GM12878 (cell line): ENCODE data around the gene ABCA9. TPM values are rescaled to one million over a fixed set of nuclear protein-coding genes. Genes with fewer than 3 reads are reported as not detected.
A peak's percentile ranks its signal among the peaks of the same experiment; 100 is the strongest.

Source experiments
- ATAC-seq: fragments of 200-7000 bp; cut with Tn5 transposase; 3 replicates; pipeline ENCODE4 v1.9.1; 2020; ENCODE audit warnings: mild to moderate bottlenecking, moderate library complexity
- Bru-seq: library from RNA; stranded (reverse); fragments of 400-500 nt; gene quantifications from one replicate; lab custom pipeline; 2021; lab: Mats Ljungman, UMichigan
- BruChase-seq, 2 experiments: library from RNA; stranded (reverse); fragments of 400-500 nt; gene quantifications; one replicate each; lab custom pipeline; 2021; lab: Mats Ljungman, UMichigan
- BruUV-seq: library from RNA; stranded (reverse); fragments of 400-500 nt; replicated peaks from 2 replicates; lab custom pipeline; 2021; lab: Mats Ljungman, UMichigan
- CTCF ChIA-PET: fragments of 300-600 bp; sonication (Branson Sonifier 250); formaldehyde crosslinking; extraction: SDS; loops from one replicate; lab custom pipeline; 2021; ENCODE audit warnings: inconsistent platforms; lab: Yijun Ruan, JAX
- POLR2A ChIA-PET: fragments of 350-600 bp; formaldehyde crosslinking; extraction: SDS; loops from one replicate; lab custom pipeline; 2021; ENCODE audit warnings: inconsistent platforms; lab: Charles Lee
- RAD21 ChIA-PET: fragments of 300-600 bp; sonication (Branson Sonifier 250); formaldehyde crosslinking; loops from one replicate; lab custom pipeline; 2023; ENCODE audit warnings: antibody characterized with exemption; ENCODE audit not compliant: unreplicated experiment; lab: Charles Lee
- SMC1A ChIA-PET: fragments of 300-600 bp; sonication (Branson Sonifier 250); formaldehyde crosslinking; loops from one replicate; lab custom pipeline; 2023; ENCODE audit not compliant: unreplicated experiment, uncharacterized antibody; lab: Charles Lee
- DNase-seq: peaks from one replicate; pipeline ENCODE4 v3.0.0-alpha.2; 2011; ENCODE audit warnings: low read depth, low spot score
- FAIRE-seq: peaks from 3 replicates; lab custom pipeline; 2011; peaks lifted over from hg19 to GRCh38; lab: Jason Lieb, UNC
- H2AFZ ChIP-seq: 2 replicates; pipeline ENCODE4 v1.6.0; 2011; ENCODE audit warnings: low read depth, low read length, control low read depth; ENCODE audit not compliant: control insufficient read depth
- H3K27ac ChIP-seq: 2 replicates; pipeline ENCODE4 v1.5.1; 2011; ENCODE audit warnings: control low read depth; ENCODE audit not compliant: control insufficient read depth, insufficient read depth
- H3K27me3 ChIP-seq, 2 experiments: replicated peaks in 1 of 2; 2 replicates each; pipeline versions ENCODE4 v1.6.0 to v1.6.1; 2011; ENCODE audit warnings: low read length in 1 of 2; ENCODE audit not compliant: control insufficient read depth in 2 of 2, insufficient read depth in 2 of 2
- H3K36me3 ChIP-seq, 2 experiments: 2 replicates each; pipeline ENCODE4 v1.5.1; 2011; ENCODE audit warnings: low read length in 1 of 2; ENCODE audit not compliant: control insufficient read depth in 2 of 2, insufficient read depth in 2 of 2
- H3K4me1 ChIP-seq: 2 replicates; pipeline ENCODE4 v1.6.1; 2011; ENCODE audit warnings: mild to moderate bottlenecking, low read length, moderate library complexity, mixed read lengths; ENCODE audit not compliant: control insufficient read depth, insufficient read depth
- H3K4me2 ChIP-seq: 2 replicates; pipeline ENCODE4 v1.6.0; 2011; ENCODE audit warnings: control low read depth; ENCODE audit not compliant: control insufficient read depth, insufficient read depth
- H3K4me3 ChIP-seq: fragments of 200-600 bp; sonication (generic); 2 replicates; pipeline ENCODE4 v1.5.1; 2016
- H3K79me2 ChIP-seq: 2 replicates; pipeline ENCODE4 v1.6.0; 2011; ENCODE audit warnings: low read length; ENCODE audit not compliant: control insufficient read depth, insufficient read depth
- H3K9ac ChIP-seq: 2 replicates; pipeline ENCODE4 v1.8.0; 2011; ENCODE audit warnings: low read length, control low read depth, mixed read lengths; ENCODE audit not compliant: control insufficient read depth, insufficient read depth
- H3K9me3 ChIP-seq: replicated peaks from 3 replicates; pipeline ENCODE4 v1.5.1; 2011; ENCODE audit warnings: mild to moderate bottlenecking, low read length; ENCODE audit not compliant: control insufficient read depth, insufficient read depth
- H4K20me1 ChIP-seq: 2 replicates; pipeline ENCODE4 v1.6.0; 2011; ENCODE audit not compliant: control insufficient read depth, insufficient read depth
- CBX3 ChIP-seq: fragments of 200-600 bp; sonication (generic); IDR thresholded peaks from 2 replicates; pipeline ENCODE4 v1.6.1; 2016; ENCODE audit warnings: low read depth, borderline replicate concordance
- MXI1 ChIP-seq: fragments of 150-350 bp; IDR thresholded peaks from 2 replicates; pipeline ENCODE4 v1.6.1; 2011; ENCODE audit warnings: low read depth, mild to moderate bottlenecking, inconsistent platforms, low read length, improper control_type of control experiment
- NFXL1 ChIP-seq: fragments of 450-650 bp; IDR thresholded peaks from 2 replicates; pipeline ENCODE4 v1.6.1; 2017; ENCODE audit warnings: antibody characterized with exemption, mild to moderate bottlenecking, borderline replicate concordance
- NRF1 ChIP-seq: conservative IDR thresholded peaks from 2 replicates; pipeline ENCODE4 v1.6.1; 2011; ENCODE audit warnings: mild to moderate bottlenecking, low read depth, low read length, improper control_type of control experiment
- SMAD5 ChIP-seq: IDR thresholded peaks from 2 replicates; pipeline ENCODE4 v1.6.1; 2016; ENCODE audit warnings: antibody characterized with exemption, low read depth
- SMARCA5 ChIP-seq: fragments of 450-650 bp; IDR thresholded peaks from 2 replicates; pipeline ENCODE4 v1.6.1; 2017; ENCODE audit warnings: mild to moderate bottlenecking
- SUZ12 ChIP-seq: fragments of 200-600 bp; sonication (generic); IDR thresholded peaks from one replicate; pipeline ENCODE4 v1.6.1; 2018; ENCODE audit warnings: antibody characterized with exemption, mild to moderate bottlenecking; ENCODE audit not compliant: unreplicated experiment
- ZSCAN29 ChIP-seq: fragments of 450-650 bp; IDR thresholded peaks from 2 replicates; pipeline ENCODE4 v1.6.1; 2017; ENCODE audit warnings: mild to moderate bottlenecking, moderate library complexity
- WGBS: methylation state at CpG from one replicate; pipeline ENCODE4 v1.1.6; 2016; ENCODE audit warnings: low lambda C conversion rate; ENCODE audit not compliant: insufficient replicate concordance, insufficient coverage; ENCODE audit errors: missing lambda C conversion rate; 5-methylcytosine and 5-hydroxymethylcytosine counted together
- in situ Hi-C: fragments of 300-500 bp; cut with MboI; formaldehyde crosslinking; loops from 9 replicates; pipeline ENCODE4 v1.14.3; 2018; ENCODE audit warnings: mixed read lengths
- intact Hi-C: fragments of 100-400 bp; cut with micrococcal nuclease; formaldehyde crosslinking; loops from one replicate; pipeline ENCODE4 v1.14.2; 2022; ENCODE audit not compliant: unreplicated experiment
- long read RNA-seq, 2 experiments: library from polyadenylated mRNA; unstranded; transcript quantifications; one replicate each; pipeline ENCODE4 v2.0.0, GENCODE V29; 2019 to 2020
- polyA minus RNA-seq, 3 experiments: library from RNA; depleted of rRNA, polyadenylated mRNA; stranded (reverse); fragments of >200 nt; gene quantifications; 2 replicates each; pipeline ENCODE4 v1.2.3, GENCODE V29; 2011
- polyA plus RNA-seq, 11 experiments: library from polyadenylated mRNA; depleted of rRNA in 4 of 11; unstranded in 6 of 11; stranded (reverse) in 5 of 11; fragments of >200 nt; fragmentation: Nextera tagmentation in 4 of 11; fragmentation: Illumina TruSeq in 1 of 11; extraction: Ambion mirVana in 4 of 11; extraction: Trizol in 1 of 11; gene quantifications; 1 replicate in 1 of 11; 2 replicates in 10 of 11; pipeline versions ENCODE4 v1.2.1 to v1.2.3, GENCODE V29; 2011 to 2016; ENCODE audit warnings: inconsistent platforms in 2 of 11, missing spikeins in 2 of 11, low read depth in 1 of 11
- total RNA-seq, 4 experiments: library from RNA; depleted of rRNA in 3 of 4; stranded (reverse); fragments of >200 nt in 3 of 4; fragmentation: Illumina TruSeq in 1 of 4; extraction: Trizol in 1 of 4; gene quantifications; 2 replicates each; pipeline versions ENCODE4 v1.2.1 to v1.2.3, GENCODE V29; 2013 to 2021
- TF ChIP-seq, protein P1 (sequence below): IDR thresholded peaks from 2 replicates; pipeline ENCODE4 v1.6.1; 2012; ENCODE audit warnings: low read depth, low read length, improper control_type of control experiment

ABCA9 gene
- 24.8 and 31.4 TPM in 2 replicates for total RNA-seq (2013; cell fraction: nucleolus; rRNA removed)
- total RNA-seq (2014; rRNA removed) = 0.40 and 0.98 TPM in 2 replicates
- total RNA-seq (2014; rRNA removed; fragmentation: Illumina TruSeq; extraction: Trizol) = 0.51 and 0.54 TPM in 2 replicates
- 0.24 and 0.49 TPM in 2 replicates for total RNA-seq (2021)
- 0.31 TPM for polyA plus RNA-seq (2011; ENCODE audit: low read depth)
- 2.9 and 5.0 TPM in 2 replicates for polyA plus RNA-seq (2011; rRNA removed)
- polyA plus RNA-seq (2011; cell fraction: cytosol; rRNA removed) = 0.67 and 0.93 TPM in 2 replicates
- polyA plus RNA-seq (2011; cell fraction: nucleus; rRNA removed) = 9.8 and 10.0 TPM in 2 replicates
- 0.43 and 0.60 TPM in 2 replicates for polyA plus RNA-seq (2012)
- polyA plus RNA-seq (2014; fragmentation: Illumina TruSeq; extraction: Trizol) = 0.37 and 1.6 TPM in 2 replicates
- polyA plus RNA-seq (2014; fragmentation: Nextera tagmentation; extraction: Ambion mirVana) = under 1 TPM; under 0.01 to 0.02 TPM
- 0.26 and 0.30 TPM in 2 replicates for polyA plus RNA-seq (2014; rRNA removed)
- under 1 TPM; 0.01 to 0.03 TPM for polyA plus RNA-seq (2016; fragmentation: Nextera tagmentation; extraction: Ambion mirVana)
- polyA minus RNA-seq (2011; rRNA and poly(A)+ RNA removed) = 12.2 and 12.9 TPM in 2 replicates
- polyA minus RNA-seq (2011; cell fraction: cytosol; rRNA and poly(A)+ RNA removed) = 1.1 and 1.4 TPM in 2 replicates
- 14.7 and 23.8 TPM in 2 replicates for polyA minus RNA-seq (2011; cell fraction: nucleus; rRNA and poly(A)+ RNA removed)
- percentile 58 among the genes with signal in this experiment for Bru-seq, nascent RNA
- BruChase-seq, experiment 1, labeled RNA remaining after a 6-hour chase = percentile 71 among the genes with signal in this experiment
- BruChase-seq, experiment 2, labeled RNA remaining after a 2-hour chase = percentile 68 among the genes with signal in this experiment
- long read RNA-seq, experiment 1 = 0 reads
- long read RNA-seq, experiment 2, partial matches to known transcripts = 0 of 2 reads
- long read RNA-seq, experiment 2, other reads (novel, unspliced or antisense) = 2 of 2 reads

DNA sequence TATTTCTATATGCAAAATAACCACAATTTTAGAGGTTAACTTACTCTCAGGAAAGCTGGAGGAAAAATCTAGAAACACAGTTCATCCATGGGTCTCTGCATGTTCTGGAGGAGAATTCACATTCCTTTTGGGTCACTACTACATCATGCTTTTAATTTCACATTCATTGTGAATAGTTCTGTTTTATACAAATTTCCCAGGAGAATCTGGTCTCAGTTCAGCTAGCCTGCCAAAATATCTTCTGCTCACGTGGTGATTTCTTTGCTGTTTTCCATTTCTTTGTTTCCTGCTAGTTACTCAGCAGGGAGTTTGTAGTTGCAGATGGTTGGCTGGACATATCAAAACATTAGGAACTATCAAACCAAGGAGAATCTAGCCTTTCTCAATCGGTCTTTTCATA, at the start of gene ABCA9:
TSS of gene ABCA9 (minus strand) at position 106 of the 400 bp plus-strand sequence. CDS start 9,801 bp downstream, outside the sequence.
- Histone ChIP-seq H3K79me2 (no peaks in the 10 kb centered on the region), H4K20me1 (no peaks in the 10 kb centered on the region), H3K27ac (no peak within 1 kb of the TSS), H3K4me1 (no peaks in the 10 kb centered on the region), H3K9me3 (peaks cover 3% of the 10 kb centered on the region; the same call in 1 of the 3 replicates), H3K36me3 (no peaks in the 10 kb centered on the region), H3K4me2 (no peak within 1 kb of the TSS; the same call in 1 of the 2 replicates), H3K9ac (no peak within 1 kb of the TSS), H3K27me3 (no peaks in the 10 kb centered on the region), H2AFZ (0 out of 2 replicates have a peak within 1 kb of the TSS, but pooled peaks have one; percentile 23), H3K4me3 (no peak within 1 kb of the TSS)
- no peak for TF ChIP-seq NFXL1
- TF ChIP-seq CBX3 = no peak
- TF ChIP-seq, protein P1, sequence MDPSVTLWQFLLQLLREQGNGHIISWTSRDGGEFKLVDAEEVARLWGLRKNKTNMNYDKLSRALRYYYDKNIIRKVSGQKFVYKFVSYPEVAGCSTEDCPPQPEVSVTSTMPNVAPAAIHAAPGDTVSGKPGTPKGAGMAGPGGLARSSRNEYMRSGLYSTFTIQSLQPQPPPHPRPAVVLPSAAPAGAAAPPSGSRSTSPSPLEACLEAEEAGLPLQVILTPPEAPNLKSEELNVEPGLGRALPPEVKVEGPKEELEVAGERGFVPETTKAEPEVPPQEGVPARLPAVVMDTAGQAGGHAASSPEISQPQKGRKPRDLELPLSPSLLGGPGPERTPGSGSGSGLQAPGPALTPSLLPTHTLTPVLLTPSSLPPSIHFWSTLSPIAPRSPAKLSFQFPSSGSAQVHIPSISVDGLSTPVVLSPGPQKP = no peak
- TF ChIP-seq ZSCAN29 = no peak
- no peak for TF ChIP-seq MXI1
- no peak for TF ChIP-seq NRF1
- no peak for TF ChIP-seq SUZ12
- no peak for TF ChIP-seq SMARCA5
- no peak for TF ChIP-seq SMAD5
- intact Hi-C loops (loop anchor here (10.0 kb wide), 1 partner anchor 286 kb away; no protein-coding TSS in a partner anchor), in situ Hi-C loops (no loop called here)
- ATAC-seq (no peak), DNase-seq (no peak), FAIRE-seq (no peak)
- 2% methylated on average over 2 of the region's 2 CpGs for WGBS
- no TSS peak for BruUV-seq
- SMC1A ChIA-PET = no interaction called here
- CTCF ChIA-PET = no interaction called here
- RAD21 ChIA-PET = no interaction called here
- POLR2A ChIA-PET = no interaction called here
